OCI-LY3 (cell line): ENCODE results near the gene DUSP1.

Source experiments
- CTCF ChIP-seq: fragments of 200-600, 300-600 bp; sonication (generic); IDR thresholded peaks from 2 replicates; pipeline ENCODE4 v1.5.1; 2014; ENCODE audit warnings: antibody characterized with exemption, low read length, low read depth
- EZH2phosphoT487 ChIP-seq: fragments of 200-600 bp; shearing (Covaris generic); IDR thresholded peaks from 2 replicates; pipeline ENCODE4 v1.6.1; 2018; ENCODE audit warnings: antibody characterized with exemption, mixed run types, low read depth

GRCh38 chr5:172722327-172722815 lies 48.6 kb downstream of the DUSP1 start:
- TF ChIP-seq CTCF (no peak), EZH2phosphoT487 (no peak)
